WTC11 (cell line): ENCODE measurements around the gene SLC25A39. TPM values are rescaled to one million over a fixed set of nuclear protein-coding genes. Genes with fewer than 3 reads are reported as not detected.

Experiments
- ATAC-seq: fragments of 200-7000 bp; cut with Tn5 transposase; 2 replicates; pipeline ENCODE4 v1.10.0; 2021; ENCODE audit warnings: mild to moderate bottlenecking, moderate library complexity
- CTCF ChIA-PET: fragments of 300-600 bp; sonication (Branson Sonifier 250); formaldehyde crosslinking; loops from one replicate; lab custom pipeline; 2021; ENCODE audit warnings: antibody characterized with exemption; lab: Charles Lee
- POLR2A ChIA-PET: fragments of 350-600 bp; sonication (Branson Sonifier 250); formaldehyde crosslinking; loops from one replicate; lab custom pipeline; 2021; ENCODE audit warnings: antibody characterized with exemption; lab: Charles Lee
- DNase-seq: peaks from one replicate; pipeline ENCODE4 v3.0.0; 2021; ENCODE audit warnings: low spot score
- H3K27ac Mint-ChIP-seq: 2 replicates; pipeline ENCODE4 v1.8.0; 2021; ENCODE audit warnings: mixed read lengths
- H3K27me3 Mint-ChIP-seq: 2 replicates; pipeline ENCODE4 v1.8.0; 2021; ENCODE audit warnings: low read depth, mild to moderate bottlenecking, moderate library complexity, mixed read lengths
- H3K36me3 Mint-ChIP-seq: 2 replicates; pipeline ENCODE4 v1.8.0; 2021; ENCODE audit warnings: mixed read lengths
- H3K4me1 Mint-ChIP-seq: 2 replicates; pipeline ENCODE4 v1.8.0; 2022; ENCODE audit warnings: mixed read lengths
- H3K4me3 Mint-ChIP-seq: 2 replicates; pipeline ENCODE4 v1.8.0; 2021; ENCODE audit warnings: mild to moderate bottlenecking, moderate library complexity, mixed read lengths
- H3K9me3 Mint-ChIP-seq: 2 replicates; pipeline ENCODE4 v1.8.0; 2021; ENCODE audit warnings: mixed read lengths
- ATF1 ChIP-seq: sonication (generic); formaldehyde crosslinking; IDR thresholded peaks from 2 replicates; pipeline ENCODE4 v1.8.1; 2023; ENCODE audit warnings: mild to moderate bottlenecking, moderate library complexity, missing genetic modification reagents
- EMX1 ChIP-seq: fragments of 250-450 bp; sonication (Bioruptor Pico); IDR thresholded peaks from 2 replicates; pipeline ENCODE4 v1.8.0; 2021; ENCODE audit warnings: mild to moderate bottlenecking
- GTF2I ChIP-seq: fragments of 250-450 bp; sonication (Bioruptor Pico); conservative IDR thresholded peaks from 2 replicates; pipeline ENCODE4 v1.4.0; 2021; ENCODE audit warnings: mild to moderate bottlenecking
- PRDM15 ChIP-seq: sonication (generic); formaldehyde crosslinking; IDR thresholded peaks from 2 replicates; pipeline ENCODE4 v1.8.0; 2022; ENCODE audit warnings: missing genetic modification reagents
- SP1 ChIP-seq: sonication (generic); formaldehyde crosslinking; conservative IDR thresholded peaks from 2 replicates; pipeline ENCODE4 v1.8.1; 2022; ENCODE audit warnings: missing genetic modification reagents
- ZBTB43 ChIP-seq: sonication (generic); formaldehyde crosslinking; IDR thresholded peaks from 2 replicates; pipeline ENCODE4 v1.8.1; 2023; ENCODE audit warnings: mild to moderate bottlenecking, missing genetic modification reagents
- total RNA-seq: library from RNA; stranded (reverse); gene quantifications from 3 replicates; pipeline ENCODE4 v1.2.3, GENCODE V29; 2021
- TF ChIP-seq, protein P1 (sequence below): sonication (generic); formaldehyde crosslinking; IDR thresholded peaks from 2 replicates; pipeline ENCODE4 v1.8.0; 2023; ENCODE audit warnings: missing genetic modification reagents
- TF ChIP-seq, protein P2 (sequence below): fragments of 250-450 bp; sonication (Bioruptor Pico); IDR thresholded peaks from 2 replicates; pipeline ENCODE4 v1.9.0; 2021; ENCODE audit warnings: moderate library complexity, mild to moderate bottlenecking, inconsistent platforms, borderline replicate concordance
- TF ChIP-seq, protein P3 (sequence below): sonication (generic); formaldehyde crosslinking; IDR thresholded peaks from 2 replicates; pipeline ENCODE4 v1.8.1; 2022; ENCODE audit warnings: low read depth, mild to moderate bottlenecking, moderate library complexity, missing genetic modification reagents, borderline replicate concordance

Gene SLC25A39
- total RNA-seq, 1 experiment from 2014 or later = 271 TPM

DNA sequence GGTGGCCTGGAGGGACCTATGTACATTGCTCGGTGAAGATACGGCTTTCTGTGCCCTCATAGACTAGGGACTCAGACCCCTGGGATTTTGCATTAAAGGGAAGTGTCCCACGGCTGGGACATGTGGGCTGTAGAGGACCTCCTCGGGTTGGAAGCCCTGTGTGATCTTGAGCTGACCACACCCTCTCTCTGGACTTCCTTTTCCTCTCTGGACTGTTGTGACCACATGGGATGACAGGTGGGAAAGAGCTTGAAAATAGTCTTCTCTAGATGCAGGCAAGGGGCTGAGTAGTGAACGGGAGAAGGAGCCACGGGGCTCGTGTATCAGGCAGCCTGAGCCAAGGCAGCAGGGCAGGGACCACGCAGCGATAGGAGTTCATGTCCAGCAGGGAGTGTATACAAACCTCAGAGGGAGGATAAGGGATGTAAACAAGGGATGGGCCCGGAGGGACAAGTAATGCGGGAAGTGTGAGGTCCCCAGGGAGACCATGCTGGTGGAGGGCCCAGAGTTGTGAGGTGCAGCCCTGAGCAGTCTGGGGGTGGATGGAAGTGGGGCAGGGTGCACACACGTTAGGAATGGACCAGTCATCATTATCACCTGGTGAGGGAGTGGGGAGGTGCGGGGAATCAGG is 52.2 kb downstream of the SLC25A39 start:
- no peak for ATAC-seq
- POLR2A ChIA-PET = no interaction called here
- Mint-ChIP-seq H3K36me3 (no peaks in the 10 kb centered on the region), H3K27ac (no peak overlapping the region), H3K27me3 (no peaks in the 10 kb centered on the region; the same call in 1 of the 2 replicates), H3K9me3 (no peaks in the 10 kb centered on the region)
- CTCF ChIA-PET = interaction anchor here (1.1 to 2.0 kb wide), 2 partner anchors 58 to 82 kb away, joined by 3 to 8 read pairs; no protein-coding TSS in a partner anchor
- DNase-seq = no peak
- TF ChIP-seq, protein P1, sequence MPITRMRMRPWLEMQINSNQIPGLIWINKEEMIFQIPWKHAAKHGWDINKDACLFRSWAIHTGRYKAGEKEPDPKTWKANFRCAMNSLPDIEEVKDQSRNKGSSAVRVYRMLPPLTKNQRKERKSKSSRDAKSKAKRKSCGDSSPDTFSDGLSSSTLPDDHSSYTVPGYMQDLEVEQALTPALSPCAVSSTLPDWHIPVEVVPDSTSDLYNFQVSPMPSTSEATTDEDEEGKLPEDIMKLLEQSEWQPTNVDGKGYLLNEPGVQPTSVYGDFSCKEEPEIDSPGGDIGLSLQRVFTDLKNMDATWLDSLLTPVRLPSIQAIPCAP = no peak
- TF ChIP-seq, protein P2, sequence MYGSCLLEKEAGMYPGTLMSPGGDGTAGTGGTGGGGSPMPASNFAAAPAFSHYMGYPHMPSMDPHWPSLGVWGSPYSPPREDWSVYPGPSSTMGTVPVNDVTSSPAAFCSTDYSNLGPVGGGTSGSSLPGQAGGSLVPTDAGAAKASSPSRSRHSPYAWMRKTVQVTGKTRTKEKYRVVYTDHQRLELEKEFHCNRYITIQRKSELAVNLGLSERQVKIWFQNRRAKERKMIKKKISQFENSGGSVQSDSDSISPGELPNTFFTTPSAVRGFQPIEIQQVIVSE (CRISPR knock-in tag) = no peak
- TF ChIP-seq EMX1 (CRISPR knock-in tag) (no peak), PRDM15 (CRISPR knock-in tag) (no peak), ATF1 (CRISPR knock-in tag) (no peak), ZBTB43 (CRISPR knock-in tag) (no peak), GTF2I (CRISPR knock-in tag) (no peak), SP1 (CRISPR knock-in tag) (no peak)
- TF ChIP-seq, protein P3, sequence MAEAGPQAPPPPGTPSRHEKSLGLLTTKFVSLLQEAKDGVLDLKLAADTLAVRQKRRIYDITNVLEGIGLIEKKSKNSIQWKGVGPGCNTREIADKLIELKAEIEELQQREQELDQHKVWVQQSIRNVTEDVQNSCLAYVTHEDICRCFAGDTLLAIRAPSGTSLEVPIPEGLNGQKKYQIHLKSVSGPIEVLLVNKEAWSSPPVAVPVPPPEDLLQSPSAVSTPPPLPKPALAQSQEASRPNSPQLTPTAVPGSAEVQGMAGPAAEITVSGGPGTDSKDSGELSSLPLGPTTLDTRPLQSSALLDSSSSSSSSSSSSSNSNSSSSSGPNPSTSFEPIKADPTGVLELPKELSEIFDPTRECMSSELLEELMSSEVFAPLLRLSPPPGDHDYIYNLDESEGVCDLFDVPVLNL = no peak
- TF ChIP-seq, all 79 proteins: peak for 0
- H3K4me1 Mint-ChIP-seq = peaks cover 17% of the 10 kb centered on the region
- H3K4me3 Mint-ChIP-seq = no peak overlapping the region

Other genes starting within 250 kb of the SLC25A39 start
- 54.0 to 61.6 TPM (median 59.0 TPM) in 3 replicates for gene HDAC5, start 201.2 kb downstream of the SLC25A39 start, total RNA-seq
- gene HROB, start 182.9 kb downstream of the SLC25A39 start, total RNA-seq = 22.4 to 23.9 TPM (median 23.7 TPM) in 3 replicates
- gene ASB16, start 154.1 kb downstream of the SLC25A39 start, total RNA-seq = 0.11 to 0.23 TPM (median 0.14 TPM) in 3 replicates
- gene TMUB2, start 137.9 kb downstream of the SLC25A39 start, total RNA-seq = 21.9 to 26.9 TPM (median 25.3 TPM) in 3 replicates
- 113 to 124 TPM (median 114 TPM) in 3 replicates for gene ATXN7L3, start 124.9 kb downstream of the SLC25A39 start, total RNA-seq
- gene UBTF, start 105.1 kb downstream of the SLC25A39 start, total RNA-seq = 69.5 to 77.1 TPM (median 75.9 TPM) in 3 replicates
- 0.05 to 0.14 TPM in 2 of 3 replicates, not detected in the other for gene SLC4A1, start 56.7 kb downstream of the SLC25A39 start, total RNA-seq
- gene RUNDC3A, start 16.2 kb downstream of the SLC25A39 start, total RNA-seq = 5.1 to 6.5 TPM (median 5.2 TPM) in 3 replicates
- 177 to 185 TPM (median 185 TPM) in 3 replicates for gene GRN, start 20.5 kb upstream of the SLC25A39 start, total RNA-seq
- 28.2 to 29.9 TPM (median 28.5 TPM) in 3 replicates for gene FAM171A2, start 39.0 kb upstream of the SLC25A39 start, total RNA-seq
- gene ITGA2B, start 64.8 kb upstream of the SLC25A39 start, total RNA-seq = 21.5 to 30.3 TPM (median 28.5 TPM) in 3 replicates
- gene GPATCH8, start 178.6 kb upstream of the SLC25A39 start, total RNA-seq = 51.9 to 52.4 TPM (median 51.9 TPM) in 3 replicates
- 37.6 to 42.8 TPM (median 38.5 TPM) in 3 replicates for gene FZD2, start 232.7 kb upstream of the SLC25A39 start, total RNA-seq